Mammary epithelial cell (primary cell): Measurements from ENCODE around the gene MADD.

ENCODE experiments used
- CTCF ChIP-seq, 2 donors: IDR thresholded peaks in 1 of 2; conservative IDR thresholded peaks in 1 of 2; 2 replicates each; pipeline ENCODE4 v1.5.1; 2011 to 2012; ENCODE audit warnings: inconsistent platforms in 2 of 2, low read length in 2 of 2, mild to moderate bottlenecking in 2 of 2, control low read depth in 1 of 2, low read depth in 1 of 2; ENCODE audit not compliant: insufficient read depth in 1 of 2; ENCODE audit errors: extremely low read depth in 1 of 2
- EZH2 ChIP-seq: IDR thresholded peaks from 2 replicates; pipeline ENCODE4 v1.6.1; 2012; ENCODE audit warnings: low read length, inconsistent platforms, borderline replicate concordance

DNA sequence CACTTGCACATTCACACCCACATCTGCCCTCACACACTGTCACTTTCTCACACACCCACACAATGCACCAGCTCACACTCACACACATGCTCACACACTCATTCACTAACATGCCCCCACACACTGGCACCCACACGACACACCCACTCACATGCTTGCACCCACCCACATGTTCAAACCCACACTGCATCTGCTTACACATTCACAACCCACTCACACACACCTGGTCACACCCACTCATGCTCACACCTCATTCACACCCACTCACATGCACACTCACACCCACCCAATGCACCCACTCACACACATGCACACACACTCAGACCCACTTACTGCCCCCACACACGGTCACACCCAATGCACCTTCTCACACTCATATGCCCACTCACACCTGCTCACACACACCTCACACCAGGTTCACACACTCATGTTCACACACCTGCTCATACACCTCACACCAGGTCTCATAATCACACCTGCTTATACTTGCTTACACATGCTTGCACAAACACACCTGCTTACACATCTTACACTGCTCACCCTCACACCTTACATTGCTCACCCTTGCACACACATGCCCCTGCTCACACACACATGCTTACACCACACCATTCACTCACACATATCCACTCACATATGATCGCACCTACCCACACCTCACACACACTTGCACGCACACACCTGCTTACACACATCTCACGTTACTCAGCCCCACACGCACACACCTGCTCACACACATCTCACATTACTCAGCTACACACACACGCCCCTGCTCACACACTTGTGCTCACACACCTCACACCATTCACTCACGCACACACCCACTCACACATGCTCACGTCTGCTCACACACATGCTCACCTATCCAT is 86.4 kb downstream of the MADD start:
- TF ChIP-seq CTCF (conservative IDR thresholded peaks at IDR 0.05 in 1 of 2, IDR thresholded peaks at IDR 0.05 in 1 of 2; ENCODE audit: extremely low read depth in 1 of 2, insufficient read depth in 1 of 2, low read depth in 1 of 2, low read length in 2 of 2) = no peak
- TF ChIP-seq EZH2 = no peak
